GM12801 (cell line): ENCODE results near the gene TRIO.

ENCODE experiments used
- CTCF ChIP-seq: IDR thresholded peaks from one replicate; pipeline ENCODE4 v1.5.1; 2011; ENCODE audit warnings: control low read depth; ENCODE audit not compliant: insufficient read length; ENCODE audit errors: extremely low read depth

The TRIO gene

DNA sequence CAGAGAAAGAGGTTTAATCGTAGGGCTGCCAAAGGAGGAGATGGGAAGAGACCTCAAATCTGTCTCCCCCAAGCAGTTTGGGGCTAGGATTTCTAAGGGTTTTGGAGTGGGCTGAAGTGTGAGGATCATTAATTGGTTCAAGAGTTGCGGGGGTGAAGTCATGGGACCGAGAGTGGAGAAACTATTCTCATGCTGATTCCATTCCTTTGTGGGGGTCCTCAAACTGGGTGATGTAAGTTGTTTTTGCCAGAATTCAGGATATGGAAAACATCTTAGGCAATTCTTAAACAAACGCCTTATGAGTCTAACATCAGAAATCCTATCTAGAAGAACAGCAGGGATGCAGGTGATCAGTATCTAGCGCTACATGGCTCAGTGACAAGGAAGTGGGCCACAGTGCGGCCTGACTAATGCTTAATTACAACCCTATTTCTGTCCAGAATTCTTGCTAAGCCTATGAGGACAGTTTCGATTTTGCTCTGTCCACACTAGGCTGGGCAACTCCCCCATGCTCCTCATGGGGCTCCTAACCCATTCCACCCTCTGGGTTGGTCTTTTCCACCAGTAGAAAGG, 27.7 kb upstream of the TRIO start:
- TF ChIP-seq CTCF = no peak

GRCh38 chr5:14118551-14119320, 24.4 kb upstream of the TRIO start:
- TF ChIP-seq CTCF = no peak

DNA sequence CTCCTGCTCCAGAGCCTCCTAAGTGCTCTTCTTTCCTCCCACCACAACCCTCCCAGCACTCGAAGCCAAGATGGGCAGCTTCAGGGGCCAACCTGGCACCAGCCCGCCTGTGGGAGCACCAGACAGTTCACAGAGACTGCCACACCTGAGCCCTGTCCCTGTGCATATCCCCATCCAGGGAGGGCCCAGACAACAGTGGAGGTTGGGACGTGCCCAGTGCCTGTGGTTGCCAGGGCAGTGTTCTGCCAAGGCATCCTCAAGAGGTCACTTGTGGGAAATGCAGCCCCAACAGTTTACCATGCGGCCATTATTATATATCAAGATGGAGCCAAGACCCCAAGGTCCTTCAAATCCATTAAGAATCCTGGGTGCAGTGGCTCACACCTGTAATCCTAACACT, 23.0 kb upstream of the TRIO start:
- TF ChIP-seq CTCF = no peak

- TF ChIP-seq CTCF = no peak
Observed at GRCh38 chr5:14121552-14121951, 21.6 kb upstream of the TRIO start.

- no peak for TF ChIP-seq CTCF
Observed at GRCh38 chr5:14122089-14122488, 21.1 kb upstream of the TRIO start.

DNA sequence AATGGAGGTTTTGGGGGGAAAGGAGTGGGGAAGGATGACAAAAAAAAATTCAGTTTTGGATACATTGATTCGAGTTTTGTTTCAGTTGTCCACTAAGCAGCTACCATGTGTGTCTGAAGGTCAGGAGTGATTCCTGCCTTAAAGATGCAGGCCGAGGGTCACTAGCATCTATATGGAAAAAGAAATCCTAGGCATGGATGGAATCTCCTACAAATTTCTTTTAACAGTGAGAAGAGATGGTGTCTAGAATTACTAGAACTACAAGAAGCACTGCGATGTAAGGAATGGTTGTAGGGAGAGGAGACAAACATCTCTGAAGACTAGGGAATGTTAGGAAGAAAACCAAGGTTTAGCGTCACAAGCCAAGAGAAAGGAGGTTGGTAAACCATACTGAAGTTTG, 19.6 kb upstream of the TRIO start:
- TF ChIP-seq CTCF = no peak

GRCh38 chr5:14123974-14124482, 19.1 kb upstream of the TRIO start:
- no peak for TF ChIP-seq CTCF
